ENCODE results near the gene KIF18A. TPM values are rescaled to one million over a fixed set of nuclear protein-coding genes. Genes with fewer than 3 reads are reported as not detected.

Gene KIF18A
- polyA plus RNA-seq, 1 donor from 2014 or later: 0.83 TPM

DNA sequence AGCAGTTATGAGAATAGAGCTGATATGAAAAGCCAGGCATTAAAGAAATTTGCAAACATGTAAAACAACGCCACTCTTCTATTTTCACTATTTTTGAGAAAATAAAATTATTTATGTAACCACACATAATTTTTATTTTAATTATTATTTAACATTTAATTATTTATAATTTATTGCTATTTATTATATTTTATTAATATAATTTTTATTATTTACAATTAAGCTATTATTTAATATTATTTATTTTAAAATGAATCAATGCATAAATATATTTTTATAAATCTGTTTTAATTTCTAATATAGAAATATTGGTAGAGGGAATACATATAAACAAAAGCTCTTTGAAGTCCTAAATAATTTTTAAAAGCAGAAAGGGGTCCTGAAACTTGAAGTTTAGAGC lies 36.7 kb downstream of the KIF18A start:
- Histone ChIP-seq H3K9me2 (ENCODE audit: insufficient read depth, low read length) (no peaks in the 10 kb centered on the region), H3K27me3 (ENCODE audit: insufficient read depth, low read depth, low read length) (no peaks in the 10 kb centered on the region), H3K4me2 (ENCODE audit: low read length) (no peak overlapping the region), H4K20me1 (ENCODE audit: insufficient read depth) (no peaks in the 10 kb centered on the region), H3K36me3 (ENCODE audit: insufficient read depth, low read length) (no peaks in the 10 kb centered on the region), H3F3A (ENCODE audit: insufficient read depth, low read length, poor library complexity, severe bottlenecking) (no peaks in the 10 kb centered on the region), H2AFZ (ENCODE audit: low read depth, low read length) (no peak overlapping the region), H3K27ac (ENCODE audit: low read length) (no peak overlapping the region), H3K9me3 (ENCODE audit: low read length) (no peaks in the 10 kb centered on the region), H3K79me2 (replicated peaks; ENCODE audit: insufficient read depth, low read length) (no peaks in the 10 kb centered on the region), H3K4me3 (ENCODE audit: low read length) (no peak overlapping the region), H3K9ac (ENCODE audit: low read length) (no peak overlapping the region)
- no peak for TF ChIP-seq TAF1 (IDR thresholded peaks at IDR 0.05; ENCODE audit: low read depth)
- TF ChIP-seq EP300 (conservative IDR thresholded peaks at IDR 0.05; ENCODE audit: poor library complexity, severe bottlenecking): no peak
- TF ChIP-seq POLR2AphosphoS5 (IDR thresholded peaks at IDR 0.05): no peak
- TF ChIP-seq SMC3 (conservative IDR thresholded peaks at IDR 0.05; ENCODE audit: poor library complexity): no peak

- no peaks in the 10 kb centered on the region for H3K9me2 ChIP-seq (ENCODE audit: insufficient read depth, low read length)
- no peaks in the 10 kb centered on the region for H3F3A ChIP-seq (ENCODE audit: insufficient read depth, low read length, poor library complexity, severe bottlenecking)
- no peak overlapping the region for H2AFZ ChIP-seq (ENCODE audit: low read depth, low read length)
- H3K4me2 ChIP-seq (ENCODE audit: low read length): no peak overlapping the region
- no peaks in the 10 kb centered on the region for H3K79me2 ChIP-seq (replicated peaks; ENCODE audit: insufficient read depth, low read length)
- TF ChIP-seq SMC3 (conservative IDR thresholded peaks at IDR 0.05; ENCODE audit: poor library complexity): no peak
- no peak for TF ChIP-seq EP300 (conservative IDR thresholded peaks at IDR 0.05; ENCODE audit: poor library complexity, severe bottlenecking)
- TF ChIP-seq MXI1 (conservative IDR thresholded peaks at IDR 0.05; ENCODE audit: poor library complexity, severe bottlenecking): no peak
- TF ChIP-seq RAD21 (conservative IDR thresholded peaks at IDR 0.05): no peak
- TF ChIP-seq, protein P1, sequence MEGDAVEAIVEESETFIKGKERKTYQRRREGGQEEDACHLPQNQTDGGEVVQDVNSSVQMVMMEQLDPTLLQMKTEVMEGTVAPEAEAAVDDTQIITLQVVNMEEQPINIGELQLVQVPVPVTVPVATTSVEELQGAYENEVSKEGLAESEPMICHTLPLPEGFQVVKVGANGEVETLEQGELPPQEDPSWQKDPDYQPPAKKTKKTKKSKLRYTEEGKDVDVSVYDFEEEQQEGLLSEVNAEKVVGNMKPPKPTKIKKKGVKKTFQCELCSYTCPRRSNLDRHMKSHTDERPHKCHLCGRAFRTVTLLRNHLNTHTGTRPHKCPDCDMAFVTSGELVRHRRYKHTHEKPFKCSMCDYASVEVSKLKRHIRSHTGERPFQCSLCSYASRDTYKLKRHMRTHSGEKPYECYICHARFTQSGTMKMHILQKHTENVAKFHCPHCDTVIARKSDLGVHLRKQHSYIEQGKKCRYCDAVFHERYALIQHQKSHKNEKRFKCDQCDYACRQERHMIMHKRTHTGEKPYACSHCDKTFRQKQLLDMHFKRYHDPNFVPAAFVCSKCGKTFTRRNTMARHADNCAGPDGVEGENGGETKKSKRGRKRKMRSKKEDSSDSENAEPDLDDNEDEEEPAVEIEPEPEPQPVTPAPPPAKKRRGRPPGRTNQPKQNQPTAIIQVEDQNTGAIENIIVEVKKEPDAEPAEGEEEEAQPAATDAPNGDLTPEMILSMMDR (IDR thresholded peaks at IDR 0.05; ENCODE audit: poor library complexity, severe bottlenecking): no peak
- TF ChIP-seq, protein P2, sequence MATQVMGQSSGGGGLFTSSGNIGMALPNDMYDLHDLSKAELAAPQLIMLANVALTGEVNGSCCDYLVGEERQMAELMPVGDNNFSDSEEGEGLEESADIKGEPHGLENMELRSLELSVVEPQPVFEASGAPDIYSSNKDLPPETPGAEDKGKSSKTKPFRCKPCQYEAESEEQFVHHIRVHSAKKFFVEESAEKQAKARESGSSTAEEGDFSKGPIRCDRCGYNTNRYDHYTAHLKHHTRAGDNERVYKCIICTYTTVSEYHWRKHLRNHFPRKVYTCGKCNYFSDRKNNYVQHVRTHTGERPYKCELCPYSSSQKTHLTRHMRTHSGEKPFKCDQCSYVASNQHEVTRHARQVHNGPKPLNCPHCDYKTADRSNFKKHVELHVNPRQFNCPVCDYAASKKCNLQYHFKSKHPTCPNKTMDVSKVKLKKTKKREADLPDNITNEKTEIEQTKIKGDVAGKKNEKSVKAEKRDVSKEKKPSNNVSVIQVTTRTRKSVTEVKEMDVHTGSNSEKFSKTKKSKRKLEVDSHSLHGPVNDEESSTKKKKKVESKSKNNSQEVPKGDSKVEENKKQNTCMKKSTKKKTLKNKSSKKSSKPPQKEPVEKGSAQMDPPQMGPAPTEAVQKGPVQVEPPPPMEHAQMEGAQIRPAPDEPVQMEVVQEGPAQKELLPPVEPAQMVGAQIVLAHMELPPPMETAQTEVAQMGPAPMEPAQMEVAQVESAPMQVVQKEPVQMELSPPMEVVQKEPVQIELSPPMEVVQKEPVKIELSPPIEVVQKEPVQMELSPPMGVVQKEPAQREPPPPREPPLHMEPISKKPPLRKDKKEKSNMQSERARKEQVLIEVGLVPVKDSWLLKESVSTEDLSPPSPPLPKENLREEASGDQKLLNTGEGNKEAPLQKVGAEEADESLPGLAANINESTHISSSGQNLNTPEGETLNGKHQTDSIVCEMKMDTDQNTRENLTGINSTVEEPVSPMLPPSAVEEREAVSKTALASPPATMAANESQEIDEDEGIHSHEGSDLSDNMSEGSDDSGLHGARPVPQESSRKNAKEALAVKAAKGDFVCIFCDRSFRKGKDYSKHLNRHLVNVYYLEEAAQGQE (IDR thresholded peaks at IDR 0.05; ENCODE audit: borderline replicate concordance): no peak
- no peak for TF ChIP-seq EZH2 (IDR thresholded peaks at IDR 0.05; ENCODE audit: borderline replicate concordance, insufficient read depth, low read length, poor library complexity, severe bottlenecking)
- no peak for TF ChIP-seq POLR2AphosphoS5 (IDR thresholded peaks at IDR 0.05)
- TF ChIP-seq TAF1 (IDR thresholded peaks at IDR 0.05; ENCODE audit: low read depth): no peak
- no peak overlapping the region for H3K9ac ChIP-seq (ENCODE audit: low read length)
- H3K36me3 ChIP-seq (ENCODE audit: insufficient read depth, low read length): no peaks in the 10 kb centered on the region
- H3K27me3 ChIP-seq (ENCODE audit: insufficient read depth, low read depth, low read length): no peaks in the 10 kb centered on the region
- no peak overlapping the region for H3K4me3 ChIP-seq (ENCODE audit: low read length)
- H3K27ac ChIP-seq (ENCODE audit: low read length): no peak overlapping the region
- H3K9me3 ChIP-seq (ENCODE audit: low read length): no peaks in the 10 kb centered on the region
- H4K20me1 ChIP-seq (ENCODE audit: insufficient read depth): no peaks in the 10 kb centered on the region
These were observed 49.6 kb downstream of the KIF18A start for GRCh38 chr11:28058333-28058732.
